Measurements from ENCODE around the gene MYH6. TPM values are rescaled to one million over a fixed set of nuclear protein-coding genes. Genes with fewer than 3 reads are reported as not detected.

Gene MYH6
- total and polyA plus RNA-seq, 2 of the 13 experiments (the other 11 are each of a cell fraction or from before 2014, with no cell fraction given) = 0.01 TPM; not detected in 1

DNA sequence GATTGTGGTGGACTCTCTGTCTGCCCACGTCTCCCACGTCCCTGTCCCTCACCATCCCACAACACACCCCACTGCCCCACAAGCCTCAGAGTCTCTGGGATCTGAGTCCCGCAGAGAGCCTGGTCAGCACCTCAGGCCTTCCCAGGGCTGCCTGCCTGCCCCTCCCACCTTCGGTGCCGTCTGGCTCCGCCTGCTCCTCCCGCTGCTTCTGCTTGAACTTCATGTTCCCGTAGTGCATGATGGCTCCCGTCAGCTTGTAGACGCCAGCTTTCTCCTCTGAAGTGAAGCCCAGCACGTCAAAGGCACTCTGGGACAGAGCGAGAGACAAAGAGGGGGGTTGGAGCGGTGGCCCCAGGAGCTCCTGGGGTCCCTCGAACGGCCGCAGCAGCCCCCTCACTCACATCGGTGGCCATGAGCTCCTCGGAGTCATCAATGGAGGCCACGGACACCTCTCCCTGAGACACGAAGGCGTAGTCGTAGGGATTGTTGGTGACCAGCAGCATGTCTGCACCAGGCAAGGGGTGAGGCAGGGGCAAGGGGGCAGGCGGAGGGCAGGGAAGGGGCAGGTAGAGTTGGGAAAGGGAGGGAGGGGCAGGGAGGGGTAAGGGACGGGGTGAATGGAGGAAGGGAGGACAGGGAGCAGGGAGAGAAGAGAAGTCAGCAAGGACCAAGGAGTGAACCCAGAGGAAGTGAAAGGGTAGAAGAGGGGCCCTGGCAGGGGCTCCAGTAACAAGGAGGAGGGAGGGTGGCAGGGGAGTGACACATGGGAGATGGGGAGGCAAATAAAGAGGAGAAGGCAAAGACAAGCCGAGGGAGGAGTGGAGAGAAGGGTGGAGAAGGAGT is 5.6 kb downstream of the MYH6 start (continued):
- TF ChIP-seq SRSF9 (IDR thresholded peaks at IDR 0.05; ENCODE audit: borderline replicate concordance, insufficient read depth, low read depth, low read length, poor library complexity, severe bottlenecking) (no peak), ASH2L (IDR thresholded peaks at IDR 0.05; ENCODE audit: insufficient read length, low read depth, low read length) (no peak), MTF2 (CRISPR knock-in tag; IDR thresholded peaks at IDR 0.05; ENCODE audit: borderline replicate concordance) (no peak), ZNF543 (CRISPR knock-in tag; IDR thresholded peaks at IDR 0.05) (no peak), GATAD1 (CRISPR knock-in tag; IDR thresholded peaks at IDR 0.05) (no peak), ISL2 (CRISPR knock-in tag; IDR thresholded peaks at IDR 0.05) (no peak), SOX6 (IDR thresholded peaks at IDR 0.05) (no peak), SOX6 (CRISPR knock-in tag; IDR thresholded peaks at IDR 0.05) (no peak), MTA1 (CRISPR knock-in tag; IDR thresholded peaks at IDR 0.05; ENCODE audit: borderline replicate concordance) (peak; percentile 37; the same call in 1 of the 2 replicates), RAD51 (IDR thresholded peaks at IDR 0.05; ENCODE audit: borderline replicate concordance) (no peak), RCOR2 (CRISPR knock-in tag; IDR thresholded peaks at IDR 0.05) (no peak), KMT2B (CRISPR knock-in tag; IDR thresholded peaks at IDR 0.05) (no peak), SP1 (IDR thresholded peaks at IDR 0.05) (no peak), SP1 (CRISPR knock-in tag; IDR thresholded peaks at IDR 0.05) (no peak), RBAK (CRISPR knock-in tag; IDR thresholded peaks at IDR 0.05) (no peak), NONO (IDR thresholded peaks at IDR 0.05) (no peak), NONO (CRISPR knock-in tag; conservative IDR thresholded peaks at IDR 0.05) (no peak)
- TF ChIP-seq, protein P1, sequence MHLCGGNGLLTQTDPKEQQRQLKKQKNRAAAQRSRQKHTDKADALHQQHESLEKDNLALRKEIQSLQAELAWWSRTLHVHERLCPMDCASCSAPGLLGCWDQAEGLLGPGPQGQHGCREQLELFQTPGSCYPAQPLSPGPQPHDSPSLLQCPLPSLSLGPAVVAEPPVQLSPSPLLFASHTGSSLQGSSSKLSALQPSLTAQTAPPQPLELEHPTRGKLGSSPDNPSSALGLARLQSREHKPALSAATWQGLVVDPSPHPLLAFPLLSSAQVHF (CRISPR knock-in tag; IDR thresholded peaks at IDR 0.05) = peak; percentile 62; the same call in 1 of the 2 replicates
- TF ChIP-seq, protein P2, sequence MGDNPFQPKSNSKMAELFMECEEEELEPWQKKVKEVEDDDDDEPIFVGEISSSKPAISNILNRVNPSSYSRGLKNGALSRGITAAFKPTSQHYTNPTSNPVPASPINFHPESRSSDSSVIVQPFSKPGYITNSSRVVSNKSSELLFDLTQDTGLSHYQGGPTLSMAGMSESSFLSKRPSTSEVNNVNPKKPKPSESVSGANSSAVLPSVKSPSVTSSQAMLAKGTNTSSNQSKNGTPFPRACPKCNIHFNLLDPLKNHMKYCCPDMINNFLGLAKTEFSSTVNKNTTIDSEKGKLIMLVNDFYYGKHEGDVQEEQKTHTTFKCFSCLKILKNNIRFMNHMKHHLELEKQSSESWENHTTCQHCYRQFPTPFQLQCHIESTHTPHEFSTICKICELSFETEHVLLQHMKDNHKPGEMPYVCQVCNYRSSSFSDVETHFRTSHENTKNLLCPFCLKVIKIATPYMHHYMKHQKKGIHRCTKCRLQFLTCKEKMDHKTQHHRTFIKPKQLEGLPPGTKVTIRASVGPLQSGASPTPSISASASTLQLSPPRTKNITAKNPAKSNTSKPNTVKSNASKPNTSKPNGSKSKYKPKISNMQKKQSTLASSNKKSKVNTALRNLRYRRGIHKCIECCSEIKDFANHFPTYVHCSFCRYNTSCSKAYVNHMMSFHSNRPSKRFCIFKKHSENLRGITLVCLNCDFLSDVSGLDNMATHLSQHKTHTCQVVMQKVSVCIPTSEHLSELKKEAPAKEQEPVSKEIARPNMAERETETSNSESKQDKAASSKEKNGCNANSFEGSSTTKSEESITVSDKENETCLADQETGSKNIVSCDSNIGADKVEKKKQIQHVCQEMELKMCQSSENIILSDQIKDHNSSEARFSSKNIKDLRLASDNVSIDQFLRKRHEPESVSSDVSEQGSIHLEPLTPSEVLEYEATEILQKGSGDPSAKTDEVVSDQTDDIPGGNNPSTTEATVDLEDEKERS (CRISPR knock-in tag; IDR thresholded peaks at IDR 0.05) = no peak
- TF ChIP-seq, protein P3, sequence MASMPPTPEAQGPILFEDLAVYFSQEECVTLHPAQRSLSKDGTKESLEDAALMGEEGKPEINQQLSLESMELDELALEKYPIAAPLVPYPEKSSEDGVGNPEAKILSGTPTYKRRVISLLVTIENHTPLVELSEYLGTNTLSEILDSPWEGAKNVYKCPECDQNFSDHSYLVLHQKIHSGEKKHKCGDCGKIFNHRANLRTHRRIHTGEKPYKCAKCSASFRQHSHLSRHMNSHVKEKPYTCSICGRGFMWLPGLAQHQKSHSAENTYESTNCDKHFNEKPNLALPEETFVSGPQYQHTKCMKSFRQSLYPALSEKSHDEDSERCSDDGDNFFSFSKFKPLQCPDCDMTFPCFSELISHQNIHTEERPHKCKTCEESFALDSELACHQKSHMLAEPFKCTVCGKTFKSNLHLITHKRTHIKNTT (CRISPR knock-in tag; IDR thresholded peaks at IDR 0.05) = no peak
- TF ChIP-seq, protein P4, sequence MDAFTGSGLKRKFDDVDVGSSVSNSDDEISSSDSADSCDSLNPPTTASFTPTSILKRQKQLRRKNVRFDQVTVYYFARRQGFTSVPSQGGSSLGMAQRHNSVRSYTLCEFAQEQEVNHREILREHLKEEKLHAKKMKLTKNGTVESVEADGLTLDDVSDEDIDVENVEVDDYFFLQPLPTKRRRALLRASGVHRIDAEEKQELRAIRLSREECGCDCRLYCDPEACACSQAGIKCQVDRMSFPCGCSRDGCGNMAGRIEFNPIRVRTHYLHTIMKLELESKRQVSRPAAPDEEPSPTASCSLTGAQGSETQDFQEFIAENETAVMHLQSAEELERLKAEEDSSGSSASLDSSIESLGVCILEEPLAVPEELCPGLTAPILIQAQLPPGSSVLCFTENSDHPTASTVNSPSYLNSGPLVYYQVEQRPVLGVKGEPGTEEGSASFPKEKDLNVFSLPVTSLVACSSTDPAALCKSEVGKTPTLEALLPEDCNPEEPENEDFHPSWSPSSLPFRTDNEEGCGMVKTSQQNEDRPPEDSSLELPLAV (CRISPR knock-in tag; conservative IDR thresholded peaks at IDR 0.05; ENCODE audit: low read depth) = no peak
